C4-2B (cell line): ENCODE data around the gene ZDHHC22.

Experiments
- ZFX ChIP-seq: fragments of 450-650 bp; IDR thresholded peaks from 2 replicates; pipeline ENCODE4 v1.6.1; 2017
- TF ChIP-seq, protein P1 (sequence below): fragments of 450-650 bp; conservative IDR thresholded peaks from 2 replicates; pipeline ENCODE4 v1.5.1; 2017; ENCODE audit warnings: mild to moderate bottlenecking

- TF ChIP-seq, protein P1, sequence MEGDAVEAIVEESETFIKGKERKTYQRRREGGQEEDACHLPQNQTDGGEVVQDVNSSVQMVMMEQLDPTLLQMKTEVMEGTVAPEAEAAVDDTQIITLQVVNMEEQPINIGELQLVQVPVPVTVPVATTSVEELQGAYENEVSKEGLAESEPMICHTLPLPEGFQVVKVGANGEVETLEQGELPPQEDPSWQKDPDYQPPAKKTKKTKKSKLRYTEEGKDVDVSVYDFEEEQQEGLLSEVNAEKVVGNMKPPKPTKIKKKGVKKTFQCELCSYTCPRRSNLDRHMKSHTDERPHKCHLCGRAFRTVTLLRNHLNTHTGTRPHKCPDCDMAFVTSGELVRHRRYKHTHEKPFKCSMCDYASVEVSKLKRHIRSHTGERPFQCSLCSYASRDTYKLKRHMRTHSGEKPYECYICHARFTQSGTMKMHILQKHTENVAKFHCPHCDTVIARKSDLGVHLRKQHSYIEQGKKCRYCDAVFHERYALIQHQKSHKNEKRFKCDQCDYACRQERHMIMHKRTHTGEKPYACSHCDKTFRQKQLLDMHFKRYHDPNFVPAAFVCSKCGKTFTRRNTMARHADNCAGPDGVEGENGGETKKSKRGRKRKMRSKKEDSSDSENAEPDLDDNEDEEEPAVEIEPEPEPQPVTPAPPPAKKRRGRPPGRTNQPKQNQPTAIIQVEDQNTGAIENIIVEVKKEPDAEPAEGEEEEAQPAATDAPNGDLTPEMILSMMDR = no peak
- no peak for TF ChIP-seq ZFX
Observed at GRCh38 chr14:77088219-77088618, 53.4 kb downstream of the ZDHHC22 start.
